WERI-Rb-1 (cell line): ENCODE data around the gene AOPEP.
"Not testable (repeated sequence)": the region's sequence is repeated elsewhere in the genome, so short reads cannot be mapped to it uniquely, and the experiment has no call there.

Source experiments
- DNase-seq: peaks from one replicate; pipeline ENCODE4 v3.0.0-alpha.2; 2020
- H3K27ac ChIP-seq: fragments of 250-450 bp; sonication (Bioruptor Pico); 2 replicates; pipeline ENCODE4 v1.5.1; 2020; ENCODE audit warnings: mild to moderate bottlenecking, moderate library complexity
- H3K27me3 ChIP-seq: fragments of 250-450 bp; sonication (Bioruptor Pico); 2 replicates; pipeline ENCODE4 v1.5.1; 2021; ENCODE audit warnings: mild to moderate bottlenecking, low read depth, moderate library complexity; ENCODE audit not compliant: insufficient read depth, severe bottlenecking
- H3K36me3 ChIP-seq: fragments of 250-450 bp; sonication (Bioruptor Pico); 2 replicates; pipeline ENCODE4 v1.5.1; 2020; ENCODE audit warnings: mild to moderate bottlenecking, moderate library complexity
- H3K4me3 ChIP-seq: 2 replicates; pipeline ENCODE4 v1.5.1; 2011; ENCODE audit warnings: low read depth, mild to moderate bottlenecking, control low read depth, low read length
- H3K9me3 ChIP-seq: fragments of 250-450 bp; sonication (Bioruptor Pico); 2 replicates; pipeline ENCODE4 v1.5.1; 2021; ENCODE audit warnings: mild to moderate bottlenecking, moderate library complexity; ENCODE audit not compliant: severe bottlenecking
- CTCF ChIP-seq: IDR thresholded peaks from 2 replicates; pipeline ENCODE4 v1.5.1; 2011; ENCODE audit warnings: low read depth, mild to moderate bottlenecking, control low read depth, inconsistent platforms, low read length

The AOPEP gene

GRCh38 chr9:94839398-94839797 lies 112.9 kb downstream of the AOPEP start:
- peaks cover 27% of the 10 kb centered on the region for H3K9me3 ChIP-seq
- H3K27ac ChIP-seq = no peak overlapping the region
- H3K36me3 ChIP-seq = no peaks in the 10 kb centered on the region
- no peak for DNase-seq
- no peaks in the 10 kb centered on the region for H3K27me3 ChIP-seq
- no peak for TF ChIP-seq CTCF
- no peak overlapping the region for H3K4me3 ChIP-seq

DNA sequence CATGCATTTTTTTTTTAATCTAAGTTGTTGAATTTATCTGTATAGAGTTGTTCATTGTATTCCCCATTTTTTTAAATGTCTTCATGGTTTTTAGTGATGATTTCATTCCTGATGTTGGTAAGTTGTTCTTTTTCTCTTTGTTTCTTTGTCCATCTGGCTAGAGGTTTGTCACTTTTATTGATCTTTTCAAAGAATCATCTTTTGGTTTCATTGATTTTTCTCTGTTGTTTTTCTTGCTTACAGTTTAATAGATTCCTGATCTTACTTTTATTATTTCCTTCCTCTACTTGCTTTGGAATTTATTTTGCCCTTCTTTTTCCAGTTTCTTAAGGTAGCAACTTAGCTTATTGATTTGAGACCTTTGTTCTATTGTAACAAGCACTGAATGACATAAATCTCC lies 114.2 kb downstream of the AOPEP start:
- Histone ChIP-seq H3K27ac (no peak overlapping the region), H3K4me3 (no peak overlapping the region), H3K27me3 (no peaks in the 10 kb centered on the region), H3K36me3 (no peaks in the 10 kb centered on the region), H3K9me3 (peaks cover 27% of the 10 kb centered on the region)
- no peak for TF ChIP-seq CTCF
- no peak for DNase-seq

- Histone ChIP-seq H3K36me3 (no peaks in the 10 kb centered on the region), H3K9me3 (peaks cover 17% of the 10 kb centered on the region), H3K27ac (no peak overlapping the region), H3K4me3 (no peak overlapping the region), H3K27me3 (no peaks in the 10 kb centered on the region)
- no peak for TF ChIP-seq CTCF
- no peak for DNase-seq
Measured at GRCh38 chr9:94843134-94843533, 116.6 kb downstream of the AOPEP start.

DNA sequence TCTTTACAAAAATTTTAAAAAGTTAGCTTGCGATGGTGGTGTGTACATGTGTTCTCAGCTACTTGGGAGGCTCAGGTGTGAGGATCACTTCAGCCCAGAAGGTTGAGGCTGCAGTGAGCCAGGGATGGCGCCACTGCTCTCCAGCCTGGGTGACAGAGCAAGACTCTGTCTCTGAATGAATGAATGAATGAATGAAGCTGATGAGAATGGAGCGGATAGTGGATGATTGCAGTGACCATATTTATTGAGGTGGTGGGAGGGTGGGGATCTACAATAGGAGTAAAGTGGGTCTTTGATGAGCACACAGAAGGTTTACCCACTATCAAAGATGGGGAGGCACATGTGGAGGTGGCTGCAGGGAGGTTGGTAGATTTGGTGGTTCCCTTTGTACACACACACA lies 120.2 kb downstream of the AOPEP start:
- H3K36me3 ChIP-seq = no peaks in the 10 kb centered on the region
- H3K27me3 ChIP-seq = no peaks in the 10 kb centered on the region
- H3K9me3 ChIP-seq = no peaks in the 10 kb centered on the region
- H3K27ac ChIP-seq = no peak overlapping the region
- no peak overlapping the region for H3K4me3 ChIP-seq
- TF ChIP-seq CTCF = no peak
- no peak for DNase-seq

DNA sequence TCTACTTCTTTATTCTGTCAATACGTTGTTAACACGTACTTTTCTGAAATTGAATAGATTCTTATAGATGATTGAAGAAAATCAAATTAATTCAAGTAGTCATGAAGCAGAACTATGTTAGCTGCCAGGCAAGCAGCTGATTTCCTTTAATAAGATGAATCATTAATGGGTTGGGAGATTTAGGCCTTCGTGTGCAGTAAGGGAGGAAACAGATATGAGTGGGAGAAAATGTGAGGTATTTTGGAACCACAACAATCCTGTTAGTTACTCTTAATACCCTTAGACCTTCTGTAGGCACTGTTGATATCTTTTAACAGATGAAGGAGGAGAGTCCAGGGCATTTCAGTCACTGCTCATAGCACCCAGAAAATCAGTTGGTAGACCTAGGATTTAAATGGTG lies 121.0 kb downstream of the AOPEP start:
- no peaks in the 10 kb centered on the region for H3K9me3 ChIP-seq

GRCh38 chr9:94848791-94849190 lies 122.3 kb downstream of the AOPEP start:
- not testable (repeated sequence) for DNase-seq, H3K27me3 ChIP-seq, H3K4me3 ChIP-seq, H3K9me3 ChIP-seq, H3K36me3 ChIP-seq, H3K27ac ChIP-seq

More for the DNA sequence above, 121.0 kb downstream of the AOPEP start:
- no peak overlapping the region for H3K4me3 ChIP-seq
- H3K27ac ChIP-seq = no peak overlapping the region
- TF ChIP-seq CTCF = no peak
- DNase-seq = no peak
- H3K36me3 ChIP-seq = no peaks in the 10 kb centered on the region
- H3K27me3 ChIP-seq = no peaks in the 10 kb centered on the region
